AG09319 (cell line): ENCODE data around the gene FARP1.

Source experiments
- DNase-seq: peaks from one replicate; pipeline ENCODE4 v3.0.0-alpha.2; 2010; ENCODE audit warnings: low read depth; ENCODE audit errors: extremely low read depth
- CTCF ChIP-seq: IDR thresholded peaks from 2 replicates; pipeline ENCODE4 v1.5.1; 2011; ENCODE audit warnings: low read depth, mild to moderate bottlenecking, inconsistent platforms, low read length, moderate library complexity

FARP1 gene

GRCh38 chr13:98100481-98100880 is 42.4 kb upstream of the FARP1 start:
- no peak for TF ChIP-seq CTCF
- no peak for DNase-seq

GRCh38 chr13:98103531-98103930 is 39.4 kb upstream of the FARP1 start:
- no peak for TF ChIP-seq CTCF
- no peak for DNase-seq

GRCh38 chr13:98103942-98104880 is 38.7 kb upstream of the FARP1 start:
- DNase-seq = no peak
- TF ChIP-seq CTCF = peak; percentile 8

GRCh38 chr13:98105929-98106336 is 37.0 kb upstream of the FARP1 start:
- DNase-seq = no peak
- TF ChIP-seq CTCF = no peak

GRCh38 chr13:98108341-98108740 is 34.6 kb upstream of the FARP1 start:
- DNase-seq = no peak

GRCh38 chr13:98109226-98109853 is 33.6 kb upstream of the FARP1 start:
- no peak for TF ChIP-seq CTCF

More at GRCh38 chr13:98108341-98108740, 34.6 kb upstream of the FARP1 start:
- TF ChIP-seq CTCF = no peak

GRCh38 chr13:98110749-98111148 is 32.1 kb upstream of the FARP1 start:
- DNase-seq = no peak
- no peak for TF ChIP-seq CTCF

More at GRCh38 chr13:98109226-98109853, 33.6 kb upstream of the FARP1 start:
- no peak for DNase-seq
